D721Med (cell line): ENCODE results near the gene EVI2B.

ENCODE experiments used
- DNase-seq: peaks from one replicate; pipeline ENCODE4 v3.0.0; 2011; ENCODE audit warnings: low spot score; ENCODE audit not compliant: insufficient read length
- FAIRE-seq: peaks from 2 replicates; lab custom pipeline; 2011; peaks lifted over from hg19 to GRCh38; lab: Jason Lieb, UNC
- TF ChIP-seq, protein P1 (sequence below): IDR thresholded peaks from 2 replicates; pipeline ENCODE4 v1.5.1; 2012; ENCODE audit warnings: mild to moderate bottlenecking, control low read depth; ENCODE audit not compliant: insufficient read depth; ENCODE audit errors: missing control alignments

Gene EVI2B

DNA sequence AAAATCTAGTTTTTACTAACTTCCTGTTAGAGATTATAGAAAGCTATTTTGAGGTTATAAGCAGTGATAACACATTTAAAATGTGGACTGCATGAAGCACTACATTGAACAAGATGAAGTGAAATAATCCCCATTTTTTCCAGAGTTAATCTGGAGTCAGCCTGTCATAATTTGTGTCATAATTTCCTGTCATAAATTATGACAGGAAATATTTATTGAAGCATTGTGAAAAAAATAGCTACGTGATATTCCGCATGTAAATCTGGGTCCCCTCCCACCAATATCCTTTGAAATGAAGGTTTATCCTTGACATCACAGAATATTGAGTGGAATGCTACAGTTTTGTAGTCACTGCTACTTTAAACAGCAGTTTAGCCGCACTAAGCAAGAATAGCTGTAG lies 56.9 kb downstream of the EVI2B start:
- TF ChIP-seq, protein P1, sequence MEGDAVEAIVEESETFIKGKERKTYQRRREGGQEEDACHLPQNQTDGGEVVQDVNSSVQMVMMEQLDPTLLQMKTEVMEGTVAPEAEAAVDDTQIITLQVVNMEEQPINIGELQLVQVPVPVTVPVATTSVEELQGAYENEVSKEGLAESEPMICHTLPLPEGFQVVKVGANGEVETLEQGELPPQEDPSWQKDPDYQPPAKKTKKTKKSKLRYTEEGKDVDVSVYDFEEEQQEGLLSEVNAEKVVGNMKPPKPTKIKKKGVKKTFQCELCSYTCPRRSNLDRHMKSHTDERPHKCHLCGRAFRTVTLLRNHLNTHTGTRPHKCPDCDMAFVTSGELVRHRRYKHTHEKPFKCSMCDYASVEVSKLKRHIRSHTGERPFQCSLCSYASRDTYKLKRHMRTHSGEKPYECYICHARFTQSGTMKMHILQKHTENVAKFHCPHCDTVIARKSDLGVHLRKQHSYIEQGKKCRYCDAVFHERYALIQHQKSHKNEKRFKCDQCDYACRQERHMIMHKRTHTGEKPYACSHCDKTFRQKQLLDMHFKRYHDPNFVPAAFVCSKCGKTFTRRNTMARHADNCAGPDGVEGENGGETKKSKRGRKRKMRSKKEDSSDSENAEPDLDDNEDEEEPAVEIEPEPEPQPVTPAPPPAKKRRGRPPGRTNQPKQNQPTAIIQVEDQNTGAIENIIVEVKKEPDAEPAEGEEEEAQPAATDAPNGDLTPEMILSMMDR: no peak
- FAIRE-seq (no peak), DNase-seq (no peak)

DNA sequence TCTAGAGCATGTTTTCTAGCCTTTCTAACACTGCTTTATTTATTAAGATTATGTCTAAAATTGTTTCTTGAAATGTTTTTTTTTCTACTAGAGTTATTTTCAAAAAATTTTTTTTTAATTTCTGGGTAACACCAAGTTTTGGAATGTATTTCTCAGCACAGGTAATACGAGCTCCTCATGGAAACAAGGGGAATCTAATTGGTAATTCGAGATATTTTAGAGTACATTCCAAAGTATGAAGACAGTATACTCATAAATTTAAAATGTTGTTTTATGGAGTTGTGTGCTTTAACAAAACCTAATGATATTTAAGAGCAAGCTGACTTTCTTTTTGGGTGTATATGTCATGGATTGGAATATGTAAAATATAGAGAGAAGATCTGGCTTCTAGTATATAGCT lies 59.2 kb downstream of the EVI2B start:
- TF ChIP-seq, protein P1: no peak
- FAIRE-seq (no peak), DNase-seq (no peak)
